Activated CD8-positive, alpha-beta T cell treated with anti-CD3 and anti-CD28 coated beads for 36 hours (primary cell): Measurements from ENCODE around the gene SRXN1. TPM values are rescaled to one million over a fixed set of nuclear protein-coding genes. Genes with fewer than 3 reads are reported as not detected.

Experiments used
- ATAC-seq: fragments of 200-7000 bp; cut with Tn5 transposase; one replicate; pipeline ENCODE4 v1.10.0; 2021; ENCODE audit warnings: mild to moderate bottlenecking, moderate library complexity
- CTCF ChIA-PET: fragments of 350-600 bp; sonication (Branson Sonifier 250); formaldehyde crosslinking; loops from one replicate; lab custom pipeline; 2021; ENCODE audit warnings: antibody characterized with exemption; lab: Charles Lee
- POLR2A ChIA-PET: fragments of 350-600 bp; sonication (Branson Sonifier 250); formaldehyde crosslinking; loops from one replicate; lab custom pipeline; 2021; ENCODE audit warnings: antibody characterized with exemption; lab: Charles Lee
- DNase-seq: peaks from one replicate; pipeline ENCODE4 v3.0.0-alpha.2; 2020
- H3K27ac Mint-ChIP-seq: one replicate; pipeline ENCODE4 v1.8.0; 2021; ENCODE audit warnings: mild to moderate bottlenecking, mixed read lengths
- H3K27me3 Mint-ChIP-seq: one replicate; pipeline ENCODE4 v1.8.0; 2021; ENCODE audit warnings: mixed read lengths
- H3K36me3 Mint-ChIP-seq: one replicate; pipeline ENCODE4 v1.8.0; 2021; ENCODE audit warnings: low read depth, mixed read lengths
- H3K4me1 Mint-ChIP-seq: one replicate; pipeline ENCODE4 v1.8.0; 2021; ENCODE audit warnings: low read depth, mixed read lengths
- H3K4me3 Mint-ChIP-seq: one replicate; pipeline ENCODE4 v1.8.0; 2021; ENCODE audit warnings: mild to moderate bottlenecking, moderate library complexity, mixed read lengths
- H3K9me3 Mint-ChIP-seq: one replicate; pipeline ENCODE4 v1.8.0; 2021; ENCODE audit warnings: mixed read lengths
- CTCF ChIP-seq: fragments of 200-600 bp; IDR thresholded peaks from one replicate; pipeline ENCODE4 v1.8.0; 2022; ENCODE audit warnings: antibody characterized with exemption, mild to moderate bottlenecking
- intact Hi-C: fragments of 100-400 bp; cut with micrococcal nuclease; formaldehyde crosslinking; loops from one replicate; pipeline ENCODE4 v1.10.0; 2022
- total RNA-seq, 2 experiments: library from RNA; stranded (reverse); gene quantifications; one replicate each; pipeline ENCODE4 v1.2.3, GENCODE V29; 2021

Gene SRXN1
- total RNA-seq, 2 experiments from 2014 or later, result 9.4 to 9.8 TPM

- DNase-seq (no peak), ATAC-seq (no peak)
- Mint-ChIP-seq H3K27me3 (peaks cover 57% of the 10 kb centered on the region), H3K4me1 (peaks cover 5% of the 10 kb centered on the region), H3K9me3 (no peaks in the 10 kb centered on the region), H3K27ac (no peak overlapping the region), H3K36me3 (no peaks in the 10 kb centered on the region), H3K4me3 (no peak overlapping the region)
- CTCF ChIA-PET, result no interaction called here
- POLR2A ChIA-PET, result interaction anchor here (1.2 kb wide), 1 partner anchor 9 kb away, joined by 3 read pairs; no protein-coding TSS in a partner anchor
- no peak for TF ChIP-seq CTCF
- intact Hi-C loops, result no loop called here
These were observed 18.4 kb upstream of the SRXN1 start for GRCh38 chr20:671252-672030.

DNA sequence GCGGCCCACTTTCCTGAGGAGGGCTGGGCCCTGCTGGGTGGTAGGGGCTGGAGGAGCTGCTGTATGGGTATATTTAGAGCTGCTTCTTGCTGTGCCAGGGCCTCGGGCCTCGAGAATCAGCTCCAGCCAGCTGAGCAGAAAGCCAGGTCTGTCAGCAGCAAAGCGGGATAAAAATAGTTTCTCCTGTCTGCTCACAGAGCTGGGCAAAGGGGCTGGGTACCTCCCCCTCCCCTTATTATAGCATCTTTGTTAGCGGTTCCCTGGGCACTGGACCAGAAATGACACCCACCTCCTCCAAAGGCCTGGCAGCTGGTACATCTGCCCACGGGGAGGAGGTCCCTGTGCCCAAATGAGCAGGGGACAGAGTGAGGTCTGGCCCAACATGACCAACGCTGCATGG lies 16.6 kb upstream of the SRXN1 start:
- intact Hi-C loops, result no loop called here
- POLR2A ChIA-PET, result no interaction called here

GRCh38 chr20:668638-669037 lies 15.6 kb upstream of the SRXN1 start:
- Mint-ChIP-seq H3K27ac (no peak overlapping the region), H3K9me3 (no peaks in the 10 kb centered on the region), H3K4me3 (no peak overlapping the region), H3K27me3 (peaks cover 53% of the 10 kb centered on the region), H3K4me1 (no peaks in the 10 kb centered on the region), H3K36me3 (no peaks in the 10 kb centered on the region)
- no peak for TF ChIP-seq CTCF
- ChIA-PET CTCF (interaction anchor here (1.2 to 3.0 kb wide), 5 partner anchors 10 to 297 kb away, joined by 3 to 17 read pairs (median 4); no protein-coding TSS in a partner anchor), POLR2A (no interaction called here)
- no peak for DNase-seq
- ATAC-seq, result no peak
- intact Hi-C loops, result no loop called here

More for the DNA sequence above, 16.6 kb upstream of the SRXN1 start:
- Mint-ChIP-seq H3K9me3 (no peaks in the 10 kb centered on the region), H3K4me3 (no peak overlapping the region), H3K36me3 (no peaks in the 10 kb centered on the region), H3K4me1 (no peaks in the 10 kb centered on the region), H3K27me3 (peaks cover 60% of the 10 kb centered on the region), H3K27ac (no peak overlapping the region)
- DNase-seq (no peak), ATAC-seq (no peak)
- TF ChIP-seq CTCF, result no peak
- CTCF ChIA-PET, result interaction anchor here (0.8 to 3.0 kb wide), 4 partner anchors 9 to 107 kb away, joined by 4 to 16 read pairs (median 4); no protein-coding TSS in a partner anchor

DNA sequence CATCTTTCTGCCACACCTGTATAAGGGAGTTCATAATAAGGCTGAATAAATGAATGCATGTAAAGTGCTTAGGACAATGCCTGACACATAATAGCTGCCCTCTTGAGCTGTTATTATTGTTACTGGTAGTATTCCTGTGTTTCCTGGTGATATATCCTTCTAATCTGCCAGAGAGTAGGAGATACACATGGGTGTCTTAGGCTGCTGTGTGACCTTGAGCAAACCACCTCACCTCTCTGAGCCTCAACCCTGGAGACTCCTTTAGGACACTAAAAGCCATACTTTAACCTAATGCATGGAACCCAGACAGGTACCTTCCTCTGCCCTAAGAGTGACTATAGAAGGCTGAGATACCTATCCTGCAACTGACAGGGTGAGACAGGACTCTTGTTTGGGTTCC lies 15.1 kb upstream of the SRXN1 start:
- peaks cover 2% of the 10 kb centered on the region for H3K4me1 Mint-ChIP-seq
- CTCF ChIA-PET, result interaction anchor here (0.6 to 3.0 kb wide), 11 partner anchors 10 to 296 kb away, joined by 3 to 17 read pairs (median 5); no protein-coding TSS in a partner anchor
- POLR2A ChIA-PET, result no interaction called here
- H3K27ac Mint-ChIP-seq, result no peak overlapping the region
- TF ChIP-seq CTCF, result no peak
- H3K9me3 Mint-ChIP-seq, result no peaks in the 10 kb centered on the region
- no peak for DNase-seq
- no peaks in the 10 kb centered on the region for H3K36me3 Mint-ChIP-seq
- H3K27me3 Mint-ChIP-seq, result peaks cover 52% of the 10 kb centered on the region
- H3K4me3 Mint-ChIP-seq, result no peak overlapping the region
- no peak for ATAC-seq
- intact Hi-C loops, result no loop called here
